Neuronal stem cell (in vitro differentiated cells): ENCODE measurements around the gene KLHL4.
A peak's percentile ranks its signal among the peaks of the same experiment; 100 is the strongest.

Experiments
- DNase-seq: peaks from one replicate; pipeline ENCODE4 v3.0.0-alpha.2; 2013; ENCODE audit warnings: low spot score
- H2AFZ ChIP-seq: one replicate; pipeline ENCODE4 v1.6.1; 2013; ENCODE audit warnings: mild to moderate bottlenecking, low read length, inconsistent platforms
- H2AK5ac ChIP-seq: 2 replicates; pipeline ENCODE4 v1.6.1; 2013; ENCODE audit warnings: low read depth, mild to moderate bottlenecking, inconsistent platforms, low read length, moderate library complexity, mixed read lengths
- H2BK120ac ChIP-seq: 2 replicates; pipeline ENCODE4 v1.6.1; 2013; ENCODE audit warnings: low read depth, mild to moderate bottlenecking, inconsistent platforms, low read length, moderate library complexity, mixed read lengths
- H2BK12ac ChIP-seq: one replicate; pipeline ENCODE4 v1.6.1; 2013; ENCODE audit warnings: low read length, inconsistent platforms
- H2BK15ac ChIP-seq: 2 replicates; pipeline ENCODE4 v1.6.1; 2013; ENCODE audit warnings: mild to moderate bottlenecking, low read length, inconsistent platforms, mixed read lengths
- H2BK5ac ChIP-seq: one replicate; pipeline ENCODE4 v1.6.1; 2013; ENCODE audit warnings: inconsistent platforms, mild to moderate bottlenecking, low read length, moderate library complexity
- H3K14ac ChIP-seq: one replicate; pipeline ENCODE4 v1.6.1; 2013; ENCODE audit warnings: low read length, inconsistent platforms
- H3K18ac ChIP-seq: 2 replicates; pipeline ENCODE4 v1.6.1; 2013; ENCODE audit warnings: low read length, inconsistent platforms
- H3K23ac ChIP-seq: 2 replicates; pipeline ENCODE4 v1.6.1; 2013; ENCODE audit warnings: low read depth, mild to moderate bottlenecking, mixed read lengths, low read length, inconsistent platforms; ENCODE audit not compliant: poor library complexity
- H3K27ac ChIP-seq: replicated peaks from 3 replicates; pipeline ENCODE4 v1.5.1; 2013; ENCODE audit warnings: low read length, inconsistent platforms
- H3K27me3 ChIP-seq, 3 experiments: 2 replicates each; pipeline ENCODE4 v1.6.1; 2013; ENCODE audit warnings: low read length in 3 of 3, mild to moderate bottlenecking in 2 of 3, inconsistent platforms in 1 of 3, low read depth in 1 of 3, mixed read lengths in 1 of 3, moderate library complexity in 1 of 3; ENCODE audit not compliant: control insufficient read depth in 3 of 3, insufficient read depth in 3 of 3
- H3K36me3 ChIP-seq, 2 donors: replicated peaks in 1 of 2; 2 replicates each; pipeline ENCODE4 v1.6.1; 2013; ENCODE audit warnings: low read length in 2 of 2; ENCODE audit not compliant: control insufficient read depth in 2 of 2, insufficient read depth in 2 of 2
- H3K4ac ChIP-seq: 2 replicates; pipeline ENCODE4 v1.6.1; 2013; ENCODE audit warnings: inconsistent platforms, mild to moderate bottlenecking, low read length, moderate library complexity
- H3K4me1 ChIP-seq, 2 donors: 1 replicate in 1 of 2; 2 replicates in 1 of 2; pipeline ENCODE4 v1.6.1; 2013; ENCODE audit warnings: low read length in 2 of 2, low read depth in 1 of 2; ENCODE audit not compliant: control insufficient read depth in 2 of 2, insufficient read depth in 1 of 2
- H3K4me2 ChIP-seq: one replicate; pipeline ENCODE4 v1.6.1; 2013; ENCODE audit warnings: mild to moderate bottlenecking, low read length, inconsistent platforms; ENCODE audit not compliant: insufficient read depth, poor library complexity, severe bottlenecking
- H3K4me3 ChIP-seq, 2 donors: 2 replicates each; pipeline ENCODE4 v1.5.1; 2013; ENCODE audit warnings: low read length in 2 of 2, mild to moderate bottlenecking in 2 of 2, inconsistent platforms in 1 of 2, moderate library complexity in 1 of 2
- H3K79me1 ChIP-seq: one replicate; pipeline ENCODE4 v1.6.1; 2013; ENCODE audit warnings: low read depth, mild to moderate bottlenecking, inconsistent platforms, low read length, moderate library complexity
- H3K9ac ChIP-seq: one replicate; pipeline ENCODE4 v1.6.1; 2013; ENCODE audit warnings: mild to moderate bottlenecking, low read depth, low read length, inconsistent platforms; ENCODE audit not compliant: poor library complexity
- H3K9me3 ChIP-seq, 2 donors: replicated peaks in 1 of 2; 2 replicates each; pipeline versions ENCODE3 to v1.6.1; 2013; ENCODE audit warnings: low read length in 2 of 2, mild to moderate bottlenecking in 2 of 2, inconsistent platforms in 1 of 2, low read depth in 1 of 2, mixed read lengths in 1 of 2, moderate library complexity in 1 of 2; ENCODE audit not compliant: control insufficient read depth in 2 of 2, insufficient read depth in 1 of 2
- H4K8ac ChIP-seq: one replicate; pipeline ENCODE4 v1.6.1; 2013; ENCODE audit warnings: low read depth, mild to moderate bottlenecking, inconsistent platforms, low read length, moderate library complexity
- H4K91ac ChIP-seq: one replicate; pipeline ENCODE4 v1.6.1; 2013; ENCODE audit warnings: low read length, low read depth, mild to moderate bottlenecking, inconsistent platforms; ENCODE audit not compliant: poor library complexity
- WGBS, 2 donors: extraction: QIAGEN DNeasy Blood & Tissue Kit; methylation state at CpG; one replicate each; pipeline ENCODE4 v1.1.7; 2013; ENCODE audit warnings: missing lambda C conversion rate in 2 of 2, mixed read lengths in 1 of 2; ENCODE audit not compliant: insufficient read length in 2 of 2, insufficient replicate concordance in 1 of 2; ENCODE audit errors: extremely low coverage in 2 of 2; 5-methylcytosine and 5-hydroxymethylcytosine counted together

The KLHL4 gene

GRCh38 chrX:87489071-87489470, 28.5 kb upstream of the KLHL4 start:
- Histone ChIP-seq H2BK12ac (no peak overlapping the region), H3K14ac (no peak overlapping the region), H3K27me3 (no peaks in the 10 kb centered on the region), H2AK5ac (no peak overlapping the region), H4K91ac (no peak overlapping the region), H3K4me2 (no peak overlapping the region), H2AFZ (no peak overlapping the region), H3K4me1 (no peaks in the 10 kb centered on the region), H3K9me3 (no peaks in the 10 kb centered on the region), H3K18ac (no peak overlapping the region), H3K9ac (no peak overlapping the region), H2BK120ac (no peak overlapping the region), H3K4ac (no peak overlapping the region), H3K79me1 (no peaks in the 10 kb centered on the region), H3K27ac (no peak overlapping the region), H2BK15ac (no peak overlapping the region), H2BK5ac (no peak overlapping the region), H3K36me3 (no peaks in the 10 kb centered on the region), H4K8ac (no peak overlapping the region), H3K4me3 (no peak overlapping the region), H3K23ac (no peak overlapping the region)
- no CpG with 5 or more reads among the region's 2 CpGs for WGBS, 2 donors
- DNase-seq: no peak

- Histone ChIP-seq H3K23ac (no peak overlapping the region), H3K14ac (no peak overlapping the region), H3K4me1 (peaks cover 0 to 3% of the 10 kb centered on the region in 2 donors), H4K8ac (no peak overlapping the region), H2BK5ac (no peak overlapping the region), H3K18ac (no peak overlapping the region), H3K4me2 (no peak overlapping the region), H3K27ac (no peak overlapping the region), H2BK120ac (no peak overlapping the region), H3K4me3 (no peak overlapping the region), H2BK12ac (no peak overlapping the region), H3K27me3 (peaks cover 0 to 2% (median 0%) of the 10 kb centered on the region in 3 experiments), H4K91ac (no peak overlapping the region), H3K9me3 (no peaks in the 10 kb centered on the region), H2BK15ac (no peak overlapping the region), H3K9ac (no peak overlapping the region), H3K36me3 (no peaks in the 10 kb centered on the region), H3K4ac (no peak overlapping the region), H2AFZ (no peak overlapping the region), H2AK5ac (no peak overlapping the region), H3K79me1 (no peaks in the 10 kb centered on the region)
- no peak for DNase-seq
- no CpG with 5 or more reads among the region's 1 CpG for WGBS, 2 donors
Measured at GRCh38 chrX:87515836-87516235, 1.8 kb upstream of the KLHL4 start.

- Histone ChIP-seq H2AFZ (peak overlapping the region; percentile 78), H2BK5ac (no peak overlapping the region), H3K9ac (no peak overlapping the region), H3K23ac (no peak overlapping the region), H3K79me1 (no peaks in the 10 kb centered on the region), H2AK5ac (no peak overlapping the region), H4K8ac (no peak overlapping the region), H3K4ac (no peak overlapping the region), H3K18ac (no peak overlapping the region), H3K4me2 (no peak overlapping the region), H2BK12ac (no peak overlapping the region), H2BK120ac (no peak overlapping the region), H3K36me3 (no peaks in the 10 kb centered on the region), H3K27me3 (peaks cover 0 to 2% (median 0%) of the 10 kb centered on the region in 3 experiments), H2BK15ac (no peak overlapping the region), H4K91ac (no peak overlapping the region), H3K4me3 (no peak overlapping the region), H3K27ac (no peak overlapping the region), H3K4me1 (peaks cover 0 to 3% of the 10 kb centered on the region in 2 donors), H3K14ac (no peak overlapping the region), H3K9me3 (no peaks in the 10 kb centered on the region)
- no peak for DNase-seq
Measured at GRCh38 chrX:87516717-87517121, 883 bp upstream of the KLHL4 start.

- Histone ChIP-seq H2AFZ (peak overlapping the region; percentile 78), H3K14ac (no peak overlapping the region), H3K23ac (no peak overlapping the region), H4K91ac (no peak overlapping the region), H2BK120ac (no peak overlapping the region), H3K9ac (no peak overlapping the region), H3K4me2 (no peak overlapping the region), H3K4me1 (peaks cover 0 to 3% of the 10 kb centered on the region in 2 donors), H3K27me3 (peaks cover 0 to 2% (median 0%) of the 10 kb centered on the region in 3 experiments), H3K4ac (no peak overlapping the region), H2BK15ac (no peak overlapping the region), H3K36me3 (no peaks in the 10 kb centered on the region), H3K18ac (no peak overlapping the region), H3K4me3 (peak overlapping the region in 1 of 2 donors; percentile 46), H3K79me1 (no peaks in the 10 kb centered on the region), H4K8ac (no peak overlapping the region), H2AK5ac (no peak overlapping the region), H3K9me3 (no peaks in the 10 kb centered on the region), H2BK5ac (no peak overlapping the region), H2BK12ac (no peak overlapping the region), H3K27ac (no peak overlapping the region)
- no peak for DNase-seq
- WGBS, 2 donors: no CpG with 5 or more reads among the region's 6 CpGs
Measured at GRCh38 chrX:87518504-87518903, 902 bp downstream of the KLHL4 start.
